Left ventricle myocardium inferior (tissue), 1 donor: Measurements from ENCODE around the gene SWAP70. TPM values are rescaled to one million over a fixed set of nuclear protein-coding genes. Genes with fewer than 3 reads are reported as not detected.

ENCODE experiments used
- DNase-seq: peaks from one replicate; pipeline ENCODE4 v3.0.0-alpha.2; 2020
- H3K27ac ChIP-seq: fragments of 200-600 bp; replicated peaks from 2 replicates; pipeline ENCODE4 v1.8.0; 2021
- H3K27me3 ChIP-seq: fragments of 200-600 bp; 2 replicates; pipeline ENCODE4 v1.8.0; 2021; ENCODE audit warnings: low read depth
- H3K36me3 ChIP-seq: fragments of 200-600 bp; 2 replicates; pipeline ENCODE4 v1.8.0; 2021
- H3K4me1 ChIP-seq: fragments of 200-600 bp; 2 replicates; pipeline ENCODE4 v1.8.0; 2021
- H3K4me3 ChIP-seq: fragments of 200-600 bp; 2 replicates; pipeline ENCODE4 v1.8.0; 2021; ENCODE audit warnings: mild to moderate bottlenecking, moderate library complexity
- H3K9me3 ChIP-seq: fragments of 200-600 bp; replicated peaks from 2 replicates; pipeline ENCODE4 v1.8.0; 2021
- intact Hi-C: fragments of 100-400 bp; cut with micrococcal nuclease; formaldehyde crosslinking; loops from one replicate; pipeline ENCODE4 v1.11.0; 2022
- total RNA-seq: library from RNA; stranded (reverse); fragmentation: NEBNext Ultra II Directional; extraction: Animal tissue kit (Norgen Biotek cat#: 25700); gene quantifications from one replicate; pipeline ENCODE4 v1.2.1, GENCODE V29; 2021
- TF ChIP-seq, protein P1 (sequence below): fragments of 200-600 bp; IDR thresholded peaks from 2 replicates; pipeline ENCODE4 v1.8.0; 2021; ENCODE audit warnings: antibody characterized with exemption, mild to moderate bottlenecking, borderline replicate concordance
- donor health status: DM: no; HTN: yes; CAD: no; lungs with severe emphysema.

SWAP70 gene
- total RNA-seq, 1 donor from 2014 or later: 20.6 TPM

DNA sequence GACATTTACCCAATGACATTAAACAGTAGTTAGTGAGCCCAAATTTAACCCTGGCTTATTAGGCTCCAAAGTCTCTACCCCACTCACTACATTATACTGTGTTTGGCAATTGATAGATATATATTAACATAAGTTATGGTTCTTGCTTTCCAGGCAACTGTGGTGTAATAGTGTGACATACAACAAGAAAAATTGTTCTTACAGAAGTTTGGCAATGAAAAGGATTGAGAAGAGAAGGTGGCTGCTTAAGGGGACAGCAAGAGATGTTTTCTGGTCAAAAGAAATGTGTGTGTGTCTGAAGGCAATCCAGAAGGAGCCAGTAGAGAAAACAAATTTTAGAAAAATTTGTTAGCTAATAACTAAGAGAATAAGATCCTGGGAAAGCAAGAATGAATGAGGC is 132.4 kb downstream of the SWAP70 start:
- Histone ChIP-seq H3K27ac (no peak overlapping the region), H3K9me3 (no peaks in the 10 kb centered on the region), H3K4me3 (no peak overlapping the region), H3K27me3 (no peaks in the 10 kb centered on the region), H3K4me1 (no peaks in the 10 kb centered on the region), H3K36me3 (peaks cover 14% of the 10 kb centered on the region)
- DNase-seq: no peak
- intact Hi-C loops: no loop called here
- TF ChIP-seq, protein P1, sequence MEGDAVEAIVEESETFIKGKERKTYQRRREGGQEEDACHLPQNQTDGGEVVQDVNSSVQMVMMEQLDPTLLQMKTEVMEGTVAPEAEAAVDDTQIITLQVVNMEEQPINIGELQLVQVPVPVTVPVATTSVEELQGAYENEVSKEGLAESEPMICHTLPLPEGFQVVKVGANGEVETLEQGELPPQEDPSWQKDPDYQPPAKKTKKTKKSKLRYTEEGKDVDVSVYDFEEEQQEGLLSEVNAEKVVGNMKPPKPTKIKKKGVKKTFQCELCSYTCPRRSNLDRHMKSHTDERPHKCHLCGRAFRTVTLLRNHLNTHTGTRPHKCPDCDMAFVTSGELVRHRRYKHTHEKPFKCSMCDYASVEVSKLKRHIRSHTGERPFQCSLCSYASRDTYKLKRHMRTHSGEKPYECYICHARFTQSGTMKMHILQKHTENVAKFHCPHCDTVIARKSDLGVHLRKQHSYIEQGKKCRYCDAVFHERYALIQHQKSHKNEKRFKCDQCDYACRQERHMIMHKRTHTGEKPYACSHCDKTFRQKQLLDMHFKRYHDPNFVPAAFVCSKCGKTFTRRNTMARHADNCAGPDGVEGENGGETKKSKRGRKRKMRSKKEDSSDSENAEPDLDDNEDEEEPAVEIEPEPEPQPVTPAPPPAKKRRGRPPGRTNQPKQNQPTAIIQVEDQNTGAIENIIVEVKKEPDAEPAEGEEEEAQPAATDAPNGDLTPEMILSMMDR: no peak

DNA sequence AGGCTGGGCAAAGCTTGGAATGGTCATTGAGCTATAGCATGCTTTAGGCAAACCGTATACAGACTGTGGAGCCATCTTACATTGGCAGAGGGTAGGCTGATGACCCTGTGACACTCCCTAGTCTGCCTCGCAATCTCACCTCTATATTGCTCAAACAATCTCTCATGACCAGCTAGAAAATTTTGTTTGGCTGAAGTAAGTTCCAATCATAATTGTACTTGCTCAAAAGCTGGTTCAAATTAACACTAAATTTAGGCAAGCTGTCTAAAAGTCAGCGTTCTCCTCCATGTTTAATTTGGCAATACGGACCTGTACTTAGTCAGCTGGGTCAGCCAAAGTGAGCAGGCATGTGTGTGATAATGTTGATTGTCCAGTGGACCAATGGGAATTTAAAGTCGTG is 133.0 kb downstream of the SWAP70 start:
- no peak overlapping the region for H3K27ac ChIP-seq
- H3K4me1 ChIP-seq: peaks cover 5% of the 10 kb centered on the region
- intact Hi-C loops: no loop called here
- no peak overlapping the region for H3K4me3 ChIP-seq
- peaks cover 14% of the 10 kb centered on the region for H3K36me3 ChIP-seq
- no peaks in the 10 kb centered on the region for H3K27me3 ChIP-seq
- no peaks in the 10 kb centered on the region for H3K9me3 ChIP-seq
- no peak for DNase-seq
- TF ChIP-seq, protein P1: no peak

GRCh38 chr11:9797300-9797699 is 133.4 kb downstream of the SWAP70 start:
- intact Hi-C loops: no loop called here
- DNase-seq: no peak
- Histone ChIP-seq H3K4me1 (peaks cover 9% of the 10 kb centered on the region), H3K9me3 (no peaks in the 10 kb centered on the region), H3K36me3 (peaks cover 14% of the 10 kb centered on the region), H3K4me3 (no peak overlapping the region), H3K27me3 (no peaks in the 10 kb centered on the region), H3K27ac (no peak overlapping the region)
- TF ChIP-seq, protein P1: no peak

DNA sequence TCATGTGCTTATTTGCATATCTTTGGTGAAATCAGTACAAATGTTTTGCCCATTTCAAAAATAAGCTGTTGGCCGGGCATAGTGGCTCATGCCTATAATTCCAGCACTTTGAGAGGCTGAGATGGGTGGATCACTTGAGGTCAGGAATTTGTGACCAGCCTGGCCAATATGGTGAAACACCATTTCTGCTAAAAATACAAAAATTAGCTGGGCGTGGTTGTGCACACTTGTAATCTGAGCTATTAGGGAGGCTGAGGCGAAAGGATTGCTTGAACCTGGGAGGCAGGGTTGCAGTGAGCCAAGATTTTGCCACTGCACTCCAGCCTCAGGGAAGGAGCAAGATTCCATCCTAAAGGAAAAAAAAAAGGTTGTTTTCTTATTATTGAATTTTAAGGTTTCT is 136.0 kb downstream of the SWAP70 start:
- H3K36me3 ChIP-seq: peaks cover 7% of the 10 kb centered on the region
- TF ChIP-seq, protein P1: no peak
- no peaks in the 10 kb centered on the region for H3K27me3 ChIP-seq
- H3K4me3 ChIP-seq: no peak overlapping the region
- H3K4me1 ChIP-seq: peaks cover 35% of the 10 kb centered on the region
- H3K27ac ChIP-seq: no peak overlapping the region
- DNase-seq: no peak
- intact Hi-C loops: no loop called here
- H3K9me3 ChIP-seq: no peaks in the 10 kb centered on the region

- peak overlapping the region; percentile 77 for H3K27ac ChIP-seq
- TF ChIP-seq, protein P1: no peak
- peaks cover 37% of the 10 kb centered on the region for H3K4me1 ChIP-seq
- H3K36me3 ChIP-seq: peaks cover 24% of the 10 kb centered on the region
- H3K9me3 ChIP-seq: no peaks in the 10 kb centered on the region
- H3K4me3 ChIP-seq: no peak overlapping the region
- no peaks in the 10 kb centered on the region for H3K27me3 ChIP-seq
- no peak for DNase-seq
- intact Hi-C loops: no loop called here
Measured at GRCh38 chr11:9802291-9802861, 138.5 kb downstream of the SWAP70 start.

Other genes with a start within 250 kb of the SWAP70 start
- 21.7 TPM for gene ZNF143, start 203.1 kb upstream of the SWAP70 start, total RNA-seq
- gene WEE1, start 90.4 kb upstream of the SWAP70 start, total RNA-seq: 41.8 TPM